Measurements from ENCODE around the gene PPP4R1.
A peak's percentile ranks its signal among the peaks of the same experiment; 100 is the strongest.
"Not testable (repeated sequence)": the region's sequence is repeated elsewhere in the genome, so short reads cannot be mapped to it uniquely, and the experiment has no call there.

The PPP4R1 gene

GRCh38 chr18:9628984-9629383 lies 14.6 kb upstream of the PPP4R1 start:
- no peak for DNase-seq

- peak; percentile 67 for DNase-seq
These were observed 13.3 kb upstream of the PPP4R1 start for GRCh38 chr18:9627642-9628041.

- no peak for DNase-seq
These were observed 5.6 kb upstream of the PPP4R1 start for GRCh38 chr18:9619990-9620389.

- peak; percentile 60 for DNase-seq
These were observed 5.2 kb upstream of the PPP4R1 start for GRCh38 chr18:9619545-9619944.

GRCh38 chr18:9619056-9619455 lies 4.7 kb upstream of the PPP4R1 start:
- DNase-seq = no peak

- peak; percentile 46 for DNase-seq
These were observed 2.7 kb upstream of the PPP4R1 start for GRCh38 chr18:9617006-9617542.

GRCh38 chr18:9616049-9616448 lies 1.7 kb upstream of the PPP4R1 start:
- peak; percentile 47 for DNase-seq

- DNase-seq = no peak
These were observed 980 bp upstream of the PPP4R1 start for GRCh38 chr18:9615280-9615797.

GRCh38 chr18:9613550-9614400 lies 584 bp downstream of the PPP4R1 start:
- peak; percentile 50 for DNase-seq

- no peak for DNase-seq
These were observed 1.4 kb downstream of the PPP4R1 start for GRCh38 chr18:9612977-9613376.

- peak; percentile 36 for DNase-seq
These were observed 2.0 kb downstream of the PPP4R1 start for GRCh38 chr18:9612215-9612830.

GRCh38 chr18:9609190-9609589 lies 5.2 kb downstream of the PPP4R1 start:
- no peak for DNase-seq

GRCh38 chr18:9608728-9609127 lies 5.6 kb downstream of the PPP4R1 start:
- DNase-seq = no peak

- DNase-seq = no peak
These were observed 6.1 kb downstream of the PPP4R1 start for GRCh38 chr18:9608298-9608697.

GRCh38 chr18:9607111-9607510 lies 7.2 kb downstream of the PPP4R1 start:
- DNase-seq = not testable (repeated sequence)

GRCh38 chr18:9606039-9606438 lies 8.3 kb downstream of the PPP4R1 start:
- no peak for DNase-seq

- DNase-seq = peak; percentile 12
These were observed 10.0 kb downstream of the PPP4R1 start for GRCh38 chr18:9604348-9604747.

GRCh38 chr18:9599328-9599727 lies 15.0 kb downstream of the PPP4R1 start:
- DNase-seq = no peak

GRCh38 chr18:9597609-9598008 lies 16.8 kb downstream of the PPP4R1 start:
- DNase-seq = no peak

- no peak for DNase-seq
These were observed 17.4 kb downstream of the PPP4R1 start for GRCh38 chr18:9596843-9597526.

GRCh38 chr18:9596226-9596625 lies 18.1 kb downstream of the PPP4R1 start:
- peak; percentile 75 for DNase-seq

- DNase-seq = no peak
These were observed 19.3 kb downstream of the PPP4R1 start for GRCh38 chr18:9594823-9595596.

Data from fibroblast of skin of abdomen (primary cell).